Measurements from ENCODE around the gene POU6F2.

DNA sequence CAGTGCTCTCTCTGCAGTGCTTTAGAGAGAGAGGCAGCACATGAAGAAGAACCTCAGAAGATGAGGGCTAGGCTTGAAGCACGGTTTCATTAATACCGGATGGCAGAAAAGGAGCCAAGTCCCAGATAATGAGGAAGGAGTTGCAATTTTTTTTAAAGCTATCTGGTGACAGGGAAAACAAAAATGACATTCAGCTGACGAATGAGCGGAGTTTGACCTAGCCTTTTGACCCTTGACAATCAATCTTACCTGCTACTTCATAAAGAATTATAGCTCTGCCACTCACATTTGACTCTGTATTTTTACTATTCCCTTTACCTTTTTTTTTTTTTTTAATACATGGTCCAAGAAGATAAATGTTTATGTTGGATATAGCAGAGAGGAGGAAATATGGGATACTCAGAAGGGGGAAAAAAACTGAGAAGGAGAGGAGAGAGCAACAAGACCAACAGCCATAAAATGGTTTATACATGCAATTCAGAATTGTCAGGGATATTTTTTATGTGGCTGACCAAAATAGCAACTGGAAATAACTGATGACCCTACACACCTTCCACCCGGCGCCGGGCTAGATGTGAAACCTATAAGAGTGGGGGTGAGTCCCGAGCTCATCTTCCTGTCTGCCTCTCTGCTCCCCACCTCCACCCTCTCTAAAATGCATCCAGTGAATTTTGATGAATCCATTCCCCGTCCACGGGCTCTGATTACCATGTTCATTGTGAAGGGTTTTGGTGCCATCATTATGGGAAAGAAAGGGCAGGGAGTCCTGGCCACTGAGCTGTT is 314.1 kb downstream of the POU6F2 start:
- TF ChIP-seq POLR2AphosphoS5 (IDR thresholded peaks at IDR 0.05): no peak
- TF ChIP-seq, protein P1, sequence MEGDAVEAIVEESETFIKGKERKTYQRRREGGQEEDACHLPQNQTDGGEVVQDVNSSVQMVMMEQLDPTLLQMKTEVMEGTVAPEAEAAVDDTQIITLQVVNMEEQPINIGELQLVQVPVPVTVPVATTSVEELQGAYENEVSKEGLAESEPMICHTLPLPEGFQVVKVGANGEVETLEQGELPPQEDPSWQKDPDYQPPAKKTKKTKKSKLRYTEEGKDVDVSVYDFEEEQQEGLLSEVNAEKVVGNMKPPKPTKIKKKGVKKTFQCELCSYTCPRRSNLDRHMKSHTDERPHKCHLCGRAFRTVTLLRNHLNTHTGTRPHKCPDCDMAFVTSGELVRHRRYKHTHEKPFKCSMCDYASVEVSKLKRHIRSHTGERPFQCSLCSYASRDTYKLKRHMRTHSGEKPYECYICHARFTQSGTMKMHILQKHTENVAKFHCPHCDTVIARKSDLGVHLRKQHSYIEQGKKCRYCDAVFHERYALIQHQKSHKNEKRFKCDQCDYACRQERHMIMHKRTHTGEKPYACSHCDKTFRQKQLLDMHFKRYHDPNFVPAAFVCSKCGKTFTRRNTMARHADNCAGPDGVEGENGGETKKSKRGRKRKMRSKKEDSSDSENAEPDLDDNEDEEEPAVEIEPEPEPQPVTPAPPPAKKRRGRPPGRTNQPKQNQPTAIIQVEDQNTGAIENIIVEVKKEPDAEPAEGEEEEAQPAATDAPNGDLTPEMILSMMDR (IDR thresholded peaks at IDR 0.05): no peak
- TF ChIP-seq POLR2A (IDR thresholded peaks at IDR 0.05; ENCODE audit: low read depth): no peak
- no peak for TF ChIP-seq EP300 (IDR thresholded peaks at IDR 0.05)
